ENCODE data around the gene ARRDC2. TPM values are rescaled to one million over a fixed set of nuclear protein-coding genes. Genes with fewer than 3 reads are reported as not detected.
"Not testable (repeated sequence)": the region's sequence is repeated elsewhere in the genome, so short reads cannot be mapped to it uniquely, and the experiment has no call there.

ARRDC2 gene
- 8.7 and 9.3 TPM in 2 replicates for total RNA-seq (2014; rRNA removed; shearing (Covaris generic))

DNA sequence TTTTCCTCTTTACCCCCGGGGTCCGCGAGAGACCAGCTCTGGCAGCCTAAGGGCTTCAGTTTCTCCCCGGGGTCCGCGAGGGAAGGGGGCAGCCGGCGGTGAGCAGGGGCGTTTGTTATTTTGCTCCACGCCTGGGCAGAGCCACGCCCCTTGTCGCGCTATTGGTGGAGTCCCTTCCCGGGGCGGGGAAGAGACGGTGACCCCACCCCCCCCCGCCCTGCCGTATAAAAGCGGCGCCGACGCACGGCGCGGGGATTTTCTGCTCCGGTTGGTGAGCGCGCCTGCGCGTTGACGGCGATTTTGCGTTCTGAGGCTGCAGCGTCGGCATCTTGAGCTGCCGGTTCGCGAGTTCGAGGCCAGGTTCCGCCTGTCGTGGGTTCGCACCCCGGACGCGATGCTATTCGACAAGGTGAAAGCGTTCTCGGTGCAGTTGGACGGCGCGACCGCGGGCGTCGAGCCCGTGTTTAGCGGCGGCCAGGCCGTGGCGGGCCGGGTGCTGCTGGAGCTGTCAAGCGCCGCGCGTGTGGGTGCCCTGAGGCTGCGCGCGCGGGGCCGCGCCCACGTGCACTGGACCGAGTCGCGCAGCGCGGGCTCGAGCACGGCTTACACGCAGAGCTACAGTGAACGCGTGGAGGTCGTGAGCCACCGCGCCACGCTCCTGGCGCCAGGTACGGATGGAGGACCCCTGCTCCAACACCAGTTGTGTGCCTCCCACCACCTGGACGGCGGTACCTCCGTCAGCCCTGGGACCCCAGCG lies at the start of gene ARRDC2:
Gene ARRDC2 (plus strand): TSS at position 254 of the 757 bp plus-strand sequence. CDS start 141 bp downstream, at position 395.
- no peak for DNase-seq (ENCODE audit: low spot score)

DNA sequence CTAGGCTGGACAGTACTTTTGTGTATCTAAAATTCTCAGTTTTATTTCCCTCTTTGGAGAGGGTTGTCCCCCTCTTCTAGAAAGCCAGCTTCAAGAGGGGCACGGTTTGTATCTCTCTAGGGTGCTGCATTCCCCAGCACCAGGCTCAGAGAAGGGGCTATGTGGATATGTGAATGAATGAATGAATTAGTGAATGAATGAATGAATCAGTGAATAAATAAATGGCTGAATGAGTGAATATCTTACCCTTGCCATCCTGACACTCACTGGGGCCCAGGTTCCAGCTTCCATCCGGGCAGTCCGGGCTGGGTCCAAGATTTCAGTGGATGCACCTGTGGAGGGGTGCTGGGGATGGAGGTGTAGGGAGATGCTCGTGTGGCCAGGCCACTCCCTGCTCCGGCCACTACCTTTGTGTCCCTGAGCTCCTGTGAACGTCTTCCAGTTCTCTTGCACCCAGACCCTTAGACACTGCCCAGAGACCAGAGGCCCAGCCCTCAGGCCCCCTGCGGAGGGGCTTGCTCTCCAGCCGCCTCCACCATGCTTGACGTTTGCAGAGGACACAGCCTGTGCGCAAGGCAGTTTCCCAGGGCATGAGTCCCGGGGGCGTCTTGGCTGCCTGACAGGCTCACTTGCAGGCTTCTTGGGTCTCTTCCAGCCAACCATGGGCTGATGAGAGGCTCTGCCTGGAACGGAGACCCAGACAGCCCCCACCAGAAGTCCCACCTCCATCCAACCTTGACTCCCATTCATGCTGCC lies 43.9 kb upstream of the ARRDC2 start:
- DNase-seq (ENCODE audit: low spot score), result no peak

GRCh38 chr19:17965370-17966128 lies 42.4 kb upstream of the ARRDC2 start:
- no peak for DNase-seq (ENCODE audit: low spot score)

DNA sequence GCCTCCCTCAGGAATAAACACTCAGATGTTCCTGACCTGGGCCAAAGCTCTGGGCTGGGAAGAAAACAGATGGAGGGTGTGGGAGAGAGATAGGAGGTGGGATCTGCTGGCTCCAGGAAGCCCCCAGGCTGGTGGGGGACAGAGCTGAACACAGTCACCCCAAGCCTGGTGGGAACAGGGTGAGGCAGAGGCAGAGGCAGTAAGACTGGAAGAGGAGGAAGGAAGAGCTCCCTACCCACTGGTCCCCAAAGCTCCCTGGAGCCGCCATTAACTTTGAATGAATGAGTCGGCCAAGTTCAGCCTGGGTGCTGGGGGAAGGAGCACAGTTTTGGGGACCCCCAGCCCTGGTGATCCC lies 41.9 kb upstream of the ARRDC2 start:
- DNase-seq (ENCODE audit: low spot score), result no peak

DNA sequence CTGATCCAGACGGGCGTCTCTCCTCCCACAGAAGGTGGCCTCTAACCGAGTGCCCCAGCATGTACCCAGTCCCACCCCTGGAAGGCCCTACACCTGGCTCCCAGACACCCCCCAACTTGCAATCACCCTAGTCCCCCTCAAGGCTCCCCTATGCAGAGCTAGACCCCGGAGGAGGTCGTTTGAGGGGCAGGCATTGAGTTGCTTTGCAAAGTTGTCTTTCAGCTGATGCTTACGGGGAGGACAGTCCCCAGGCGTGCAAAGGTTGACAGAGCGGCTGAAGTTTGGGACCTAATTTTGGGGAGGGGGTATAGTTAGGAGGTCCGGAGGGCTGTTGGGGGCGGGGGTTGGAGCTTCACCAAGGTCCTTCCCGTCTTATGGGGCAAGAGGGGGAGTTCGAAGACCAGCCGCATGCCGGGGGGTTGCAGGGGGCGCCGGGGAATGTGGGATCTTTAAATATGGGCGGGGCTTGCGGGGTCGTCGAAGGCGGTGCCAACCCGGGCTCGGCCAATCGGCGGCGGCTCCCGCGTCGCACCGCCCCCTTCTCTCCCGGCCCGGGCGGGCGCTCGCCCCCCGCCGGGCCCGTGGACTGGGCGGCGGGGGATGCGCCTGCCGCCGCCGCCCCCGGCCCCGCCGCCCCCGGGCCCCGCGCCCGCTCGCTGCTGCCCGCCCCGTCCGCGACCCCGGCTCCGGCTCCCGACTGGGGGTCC lies 41.3 kb upstream of the ARRDC2 start, which contains the start of gene KCNN1:
Gene KCNN1 (plus strand): TSS at position 558 of the 707 bp plus-strand sequence. CDS start 6,782 bp downstream, outside the sequence.
- no peak for DNase-seq (ENCODE audit: low spot score)

- DNase-seq (ENCODE audit: low spot score), result no peak
These were observed 40.5 kb upstream of the ARRDC2 start for GRCh38 chr19:17967257-17968051.

- no peak for DNase-seq (ENCODE audit: low spot score)
These were observed 39.6 kb upstream of the ARRDC2 start for GRCh38 chr19:17968362-17968761.

- no peak for DNase-seq (ENCODE audit: low spot score)
These were observed 38.7 kb upstream of the ARRDC2 start for GRCh38 chr19:17969096-17969792.

- DNase-seq (ENCODE audit: low spot score), result no peak
These were observed 35.7 kb upstream of the ARRDC2 start for GRCh38 chr19:17972230-17972629.

DNA sequence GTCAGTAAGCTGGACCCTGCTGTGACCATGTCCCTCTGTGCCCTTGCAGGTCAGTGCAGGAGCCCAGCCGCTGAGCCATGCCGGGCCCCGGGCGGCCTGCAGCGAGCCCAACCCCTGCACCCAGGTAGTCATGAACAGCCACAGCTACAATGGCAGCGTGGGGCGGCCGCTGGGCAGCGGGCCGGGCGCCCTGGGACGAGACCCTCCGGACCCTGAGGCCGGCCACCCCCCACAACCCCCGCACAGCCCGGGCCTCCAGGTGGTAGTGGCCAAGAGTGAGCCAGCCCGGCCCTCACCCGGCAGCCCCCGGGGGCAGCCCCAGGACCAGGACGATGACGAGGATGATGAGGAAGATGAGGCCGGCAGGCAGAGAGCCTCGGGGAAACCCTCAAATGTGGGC lies 34.2 kb upstream of the ARRDC2 start:
- DNase-seq (ENCODE audit: low spot score), result no peak

- no peak for DNase-seq (ENCODE audit: low spot score)
These were observed 33.4 kb upstream of the ARRDC2 start for GRCh38 chr19:17974551-17974950.

GRCh38 chr19:17975032-17975431 lies 32.9 kb upstream of the ARRDC2 start:
- DNase-seq (ENCODE audit: low spot score), result no peak

GRCh38 chr19:17977021-17977420 lies 30.9 kb upstream of the ARRDC2 start:
- no peak for DNase-seq (ENCODE audit: low spot score)

- DNase-seq (ENCODE audit: low spot score), result no peak
These were observed 30.5 kb upstream of the ARRDC2 start for GRCh38 chr19:17977488-17977887.

DNA sequence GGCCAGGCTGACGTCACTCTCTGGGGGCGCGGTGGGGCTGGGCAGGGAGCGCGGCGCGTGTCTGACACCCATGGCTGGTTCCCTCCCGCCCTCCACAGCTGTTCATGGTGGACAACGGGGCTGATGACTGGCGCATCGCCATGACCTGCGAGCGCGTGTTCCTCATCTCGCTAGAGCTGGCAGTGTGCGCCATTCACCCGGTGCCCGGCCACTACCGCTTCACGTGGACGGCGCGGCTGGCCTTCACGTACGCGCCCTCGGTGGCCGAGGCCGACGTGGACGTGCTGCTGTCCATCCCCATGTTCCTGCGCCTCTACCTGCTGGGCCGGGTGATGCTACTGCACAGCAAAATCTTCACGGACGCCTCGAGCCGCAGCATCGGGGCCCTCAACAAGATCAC lies 26.4 kb upstream of the ARRDC2 start:
- DNase-seq (ENCODE audit: low spot score), result no peak

GRCh38 chr19:17982430-17982829 lies 25.5 kb upstream of the ARRDC2 start:
- no peak for DNase-seq (ENCODE audit: low spot score)

DNA sequence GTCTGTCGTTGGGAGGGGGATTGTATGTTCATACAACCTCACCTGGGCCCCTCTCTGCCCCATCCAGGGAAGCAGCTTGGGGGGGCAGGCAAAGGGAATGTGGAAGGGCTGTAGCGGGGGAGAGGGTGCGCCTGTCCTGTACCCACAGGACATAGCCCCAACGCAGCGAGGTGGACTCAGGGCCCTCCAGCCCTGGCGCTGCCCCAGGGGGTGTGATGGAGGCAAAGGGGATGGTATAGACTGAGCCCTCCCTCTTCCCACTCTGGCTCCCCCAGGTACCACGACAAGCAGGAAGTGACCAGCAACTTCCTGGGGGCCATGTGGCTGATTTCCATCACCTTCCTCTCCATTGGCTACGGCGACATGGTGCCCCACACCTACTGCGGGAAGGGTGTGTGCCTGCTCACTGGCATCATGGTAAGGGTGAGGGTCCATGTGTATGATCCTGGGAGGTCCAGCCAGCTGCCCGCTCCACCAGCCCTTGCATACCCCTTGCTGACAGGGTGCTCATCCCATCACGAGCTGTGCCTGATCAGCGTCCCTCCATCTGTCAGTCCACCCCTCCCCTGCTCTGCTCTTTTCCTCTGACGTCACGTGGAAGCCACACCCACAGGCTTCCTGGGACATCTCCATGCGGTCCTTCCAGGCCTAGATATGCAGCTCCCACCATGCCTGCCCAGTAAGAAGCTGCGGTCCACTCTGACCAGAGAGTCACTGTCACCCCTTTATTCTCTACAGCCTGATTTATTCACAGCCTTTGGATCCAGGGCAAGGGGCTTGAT lies 22.7 kb upstream of the ARRDC2 start:
- no peak for DNase-seq (ENCODE audit: low spot score)

DNA sequence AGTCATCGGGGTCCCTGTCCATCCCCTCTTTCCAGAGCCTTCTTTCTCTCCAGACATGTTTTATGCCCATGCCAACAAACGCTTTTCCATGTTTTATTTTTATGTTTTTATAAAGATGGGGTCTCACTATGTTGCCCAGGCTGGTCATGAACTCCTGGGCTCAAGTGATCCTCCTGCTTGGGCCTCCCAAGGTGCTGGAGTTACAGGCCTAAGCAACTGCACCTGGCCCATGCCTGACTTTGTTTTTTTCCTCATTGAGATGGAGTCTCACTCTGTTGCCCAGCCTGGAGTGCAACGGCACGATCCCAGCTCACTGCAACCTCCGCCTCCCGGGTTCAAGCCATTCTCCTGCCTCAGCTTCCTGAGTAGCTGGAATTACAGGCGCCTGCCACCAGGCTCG lies 21.4 kb upstream of the ARRDC2 start:
- not testable (repeated sequence) for DNase-seq (ENCODE audit: low spot score)

DNA sequence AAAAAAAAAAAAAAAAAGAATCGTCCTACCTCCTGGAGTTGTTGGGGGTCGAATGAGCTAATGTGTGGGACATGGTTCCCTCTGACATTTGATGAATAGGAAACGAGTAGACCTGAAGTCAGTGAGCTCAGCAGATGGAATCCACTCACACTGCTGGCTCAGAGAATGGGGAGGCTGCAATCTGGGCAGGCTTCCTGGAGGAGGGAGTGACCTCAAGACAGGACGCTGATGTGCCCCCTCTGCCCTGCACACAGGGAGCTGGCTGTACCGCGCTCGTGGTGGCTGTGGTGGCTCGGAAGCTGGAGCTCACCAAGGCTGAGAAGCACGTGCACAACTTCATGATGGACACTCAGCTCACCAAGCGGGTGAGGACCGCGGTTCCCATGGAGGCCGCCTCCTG lies 19.8 kb upstream of the ARRDC2 start:
- no peak for DNase-seq (ENCODE audit: low spot score)
